PC-3 (cell line): ENCODE results near the gene MSI2.

Source experiments
- EZH2 ChIP-seq: fragments of 300-600 bp; sonication (generic); IDR thresholded peaks from one replicate; pipeline ENCODE4 v1.6.1; 2017; ENCODE audit warnings: antibody characterized with exemption, mild to moderate bottlenecking, low read length; ENCODE audit not compliant: unreplicated experiment
- TF ChIP-seq, protein P1 (sequence below): fragments of 300-600 bp; sonication (generic); conservative IDR thresholded peaks from 2 replicates; pipeline ENCODE4 v1.5.1; 2017; ENCODE audit warnings: antibody characterized with exemption, low read depth, mild to moderate bottlenecking, low read length

DNA sequence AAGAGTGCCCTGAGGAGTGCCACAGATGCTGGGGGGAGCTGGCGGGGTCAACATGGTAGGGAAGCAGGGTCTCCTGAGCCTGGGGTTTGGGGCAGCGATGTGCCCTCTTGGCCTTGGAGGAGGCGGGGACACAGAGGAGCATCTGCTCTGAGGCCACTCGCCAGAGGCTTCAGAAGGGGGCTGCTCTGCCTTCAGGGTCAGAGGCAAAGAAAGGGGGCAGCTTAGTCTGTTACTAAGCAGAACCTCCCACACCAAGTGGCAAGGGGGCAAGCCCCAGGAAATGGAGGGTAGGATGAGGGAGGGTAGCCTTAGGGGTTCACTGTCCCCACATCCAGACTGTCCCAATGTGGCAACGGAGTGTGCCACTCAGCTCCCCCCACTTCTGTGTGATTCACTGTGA is 470.5 kb downstream of the MSI2 start:
- TF ChIP-seq, protein P1, sequence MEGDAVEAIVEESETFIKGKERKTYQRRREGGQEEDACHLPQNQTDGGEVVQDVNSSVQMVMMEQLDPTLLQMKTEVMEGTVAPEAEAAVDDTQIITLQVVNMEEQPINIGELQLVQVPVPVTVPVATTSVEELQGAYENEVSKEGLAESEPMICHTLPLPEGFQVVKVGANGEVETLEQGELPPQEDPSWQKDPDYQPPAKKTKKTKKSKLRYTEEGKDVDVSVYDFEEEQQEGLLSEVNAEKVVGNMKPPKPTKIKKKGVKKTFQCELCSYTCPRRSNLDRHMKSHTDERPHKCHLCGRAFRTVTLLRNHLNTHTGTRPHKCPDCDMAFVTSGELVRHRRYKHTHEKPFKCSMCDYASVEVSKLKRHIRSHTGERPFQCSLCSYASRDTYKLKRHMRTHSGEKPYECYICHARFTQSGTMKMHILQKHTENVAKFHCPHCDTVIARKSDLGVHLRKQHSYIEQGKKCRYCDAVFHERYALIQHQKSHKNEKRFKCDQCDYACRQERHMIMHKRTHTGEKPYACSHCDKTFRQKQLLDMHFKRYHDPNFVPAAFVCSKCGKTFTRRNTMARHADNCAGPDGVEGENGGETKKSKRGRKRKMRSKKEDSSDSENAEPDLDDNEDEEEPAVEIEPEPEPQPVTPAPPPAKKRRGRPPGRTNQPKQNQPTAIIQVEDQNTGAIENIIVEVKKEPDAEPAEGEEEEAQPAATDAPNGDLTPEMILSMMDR, result no peak
- no peak for TF ChIP-seq EZH2
